Activated CD4-positive, alpha-beta T cell treated with anti-CD3 and anti-CD28 coated beads, Interleukin-2, amount 10 ng/mL, durations not matched to agents 24 days and 14 days (primary cell): ENCODE measurements around the gene RAD54L2. TPM values are rescaled to one million over a fixed set of nuclear protein-coding genes. Genes with fewer than 3 reads are reported as not detected.
A peak's percentile ranks its signal among the peaks of the same experiment; 100 is the strongest.
"Not testable (repeated sequence)": the region's sequence is repeated elsewhere in the genome, so short reads cannot be mapped to it uniquely, and the experiment has no call there.

ENCODE experiments used
- DNase-seq: peaks from one replicate; pipeline ENCODE4 v3.0.0; 2022
- H3K27ac Mint-ChIP-seq: one replicate; pipeline ENCODE4 v1.8.0; 2022; ENCODE audit warnings: mild to moderate bottlenecking, mixed read lengths
- H3K27me3 Mint-ChIP-seq: one replicate; pipeline ENCODE4 v1.8.0; 2022; ENCODE audit warnings: mixed read lengths
- H3K36me3 Mint-ChIP-seq: one replicate; pipeline ENCODE4 v1.8.0; 2022; ENCODE audit warnings: low read depth, mild to moderate bottlenecking, mixed read lengths
- H3K4me1 Mint-ChIP-seq: one replicate; pipeline ENCODE4 v1.8.0; 2021; ENCODE audit warnings: mixed read lengths
- H3K4me3 Mint-ChIP-seq: one replicate; pipeline ENCODE4 v1.8.0; 2022; ENCODE audit warnings: mild to moderate bottlenecking, moderate library complexity, mixed read lengths
- H3K9me3 Mint-ChIP-seq: one replicate; pipeline ENCODE4 v1.8.0; 2021; ENCODE audit warnings: mixed read lengths
- intact Hi-C: fragments of 100-400 bp; cut with micrococcal nuclease; formaldehyde crosslinking; loops from one replicate; pipeline ENCODE4 v1.15.1; 2023
- total RNA-seq: library from RNA; stranded (reverse); gene quantifications from 2 replicates; pipeline ENCODE4 v1.2.3, GENCODE V29; 2022

The RAD54L2 gene
- total RNA-seq, 1 donor from 2014 or later: 43.0 TPM

DNA sequence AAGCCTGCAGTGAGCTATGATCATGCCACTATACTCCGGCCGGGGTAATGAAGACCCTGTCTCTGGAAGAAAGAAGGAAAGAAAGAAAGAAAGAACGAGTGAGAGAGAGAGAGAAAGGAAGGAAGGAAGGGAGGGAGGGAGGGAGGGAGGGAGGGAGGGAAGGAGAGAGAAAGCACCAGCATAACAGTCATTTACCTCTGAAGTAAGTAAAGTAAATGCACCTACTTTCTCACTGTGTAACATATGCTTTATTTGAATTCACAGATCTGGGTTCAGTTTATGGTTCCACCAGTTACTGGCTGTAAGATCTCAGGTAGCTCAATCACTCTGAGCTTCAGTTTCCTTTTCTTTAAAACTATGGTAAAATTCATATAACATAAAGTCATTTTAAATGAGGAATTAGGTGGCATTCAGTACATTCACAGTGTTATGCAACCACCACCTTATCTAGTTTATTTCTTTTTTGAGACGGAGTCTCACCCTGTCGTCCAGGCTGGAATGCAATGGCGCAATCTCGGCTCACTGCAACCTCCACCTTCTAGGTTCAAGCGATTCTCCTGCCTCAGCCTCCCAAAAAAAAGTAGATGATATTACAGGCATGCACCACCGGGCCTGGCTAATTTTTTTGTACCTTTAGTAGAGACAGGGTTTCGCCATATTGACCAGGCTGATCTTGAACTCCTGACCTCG, 16.1 kb upstream of the RAD54L2 start:
- intact Hi-C loops: no loop called here
- H3K27ac Mint-ChIP-seq: no peak overlapping the region
- peaks cover 4% of the 10 kb centered on the region for H3K4me1 Mint-ChIP-seq
- DNase-seq: no peak
- H3K4me3 Mint-ChIP-seq: no peak overlapping the region
- H3K27me3 Mint-ChIP-seq: peaks cover 18% of the 10 kb centered on the region
- H3K36me3 Mint-ChIP-seq: no peaks in the 10 kb centered on the region
- H3K9me3 Mint-ChIP-seq: no peaks in the 10 kb centered on the region

DNA sequence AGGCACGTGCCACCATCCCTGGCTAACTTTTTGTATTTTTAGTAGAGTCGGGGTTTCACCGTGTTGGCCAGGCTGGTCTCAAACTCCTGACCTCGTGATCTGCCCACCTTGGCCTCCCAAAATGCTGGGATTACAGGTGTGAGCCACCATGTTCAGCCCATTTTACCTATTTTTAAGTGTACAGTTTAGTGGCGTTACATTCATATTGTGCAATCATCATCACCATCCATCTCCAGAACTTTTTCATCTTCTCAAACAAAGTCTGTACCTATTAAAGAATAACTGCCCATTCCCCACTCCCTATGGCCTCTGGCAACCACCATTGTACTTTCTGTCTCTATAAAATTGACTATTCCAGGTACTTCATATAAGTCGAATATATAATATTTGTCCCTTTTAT, 13.6 kb upstream of the RAD54L2 start:
- DNase-seq, H3K36me3 Mint-ChIP-seq, intact Hi-C loops, H3K27ac Mint-ChIP-seq, H3K9me3 Mint-ChIP-seq, H3K4me1 Mint-ChIP-seq, H3K4me3 Mint-ChIP-seq: not testable (repeated sequence)
- peaks cover 15% of the 10 kb centered on the region for H3K27me3 Mint-ChIP-seq

DNA sequence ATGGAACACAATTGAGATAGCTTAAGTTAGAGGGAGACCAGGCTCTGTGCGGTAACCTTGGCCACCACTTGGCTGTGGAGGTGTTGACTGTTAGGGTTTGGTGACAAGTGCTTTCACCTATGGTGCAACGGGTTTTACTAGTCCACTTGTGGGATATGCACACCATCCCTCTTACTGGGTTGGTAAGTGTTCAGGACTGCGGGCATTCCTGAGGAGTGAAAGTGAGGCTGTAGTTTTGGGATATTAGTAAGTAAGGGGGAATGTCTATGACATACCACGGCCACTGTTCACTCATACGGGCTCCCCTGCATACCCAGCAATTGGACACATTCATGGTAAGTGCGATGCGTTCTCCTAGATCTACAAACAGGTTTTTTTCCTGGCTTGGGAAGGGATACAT, 8.0 kb upstream of the RAD54L2 start:
- no peak overlapping the region for H3K27ac Mint-ChIP-seq
- peaks cover 8% of the 10 kb centered on the region for H3K27me3 Mint-ChIP-seq
- DNase-seq: no peak
- H3K9me3 Mint-ChIP-seq: no peaks in the 10 kb centered on the region
- no peak overlapping the region for H3K4me3 Mint-ChIP-seq
- H3K36me3 Mint-ChIP-seq: no peaks in the 10 kb centered on the region
- intact Hi-C loops: no loop called here
- no peaks in the 10 kb centered on the region for H3K4me1 Mint-ChIP-seq

DNA sequence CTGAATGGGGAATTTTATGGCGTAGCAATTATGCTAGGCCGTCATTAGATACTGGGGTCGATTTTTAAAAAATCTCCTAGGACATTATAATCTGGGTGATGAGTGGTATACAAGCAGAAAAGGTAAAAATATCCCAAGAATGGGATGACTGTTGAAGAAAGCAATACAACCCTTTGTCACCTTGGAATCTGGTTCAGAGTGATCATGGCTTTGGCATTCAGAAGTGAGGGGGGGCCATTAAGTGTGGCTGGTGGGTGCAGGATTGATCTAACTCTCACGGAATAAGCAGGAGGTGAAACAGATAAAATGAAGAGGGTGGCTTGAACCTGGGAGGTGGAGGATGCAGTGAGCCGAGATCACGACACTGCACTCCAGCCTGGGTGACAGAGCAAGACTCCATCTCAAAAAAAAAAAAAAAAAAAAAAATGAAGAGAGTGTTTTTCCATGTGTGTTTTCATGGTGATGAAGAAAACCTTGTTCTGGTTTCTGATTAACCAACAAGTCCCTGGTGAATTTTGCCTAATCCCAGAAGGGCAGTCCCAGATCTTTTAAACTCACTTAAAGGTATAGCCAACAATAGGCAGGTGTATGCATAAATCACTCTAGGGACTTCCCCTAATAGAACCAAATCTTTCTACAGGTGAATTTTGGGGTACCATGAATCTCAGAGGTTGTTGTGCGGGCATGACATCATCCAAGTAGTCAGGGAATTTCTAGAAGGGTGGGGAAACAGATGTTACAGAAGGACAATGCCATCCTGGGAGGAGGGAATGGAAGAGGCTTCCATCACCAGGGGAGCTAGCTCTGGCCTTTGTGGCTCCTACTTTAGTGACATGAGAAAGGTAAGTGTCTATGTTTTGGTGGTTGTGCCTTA, 3.1 kb upstream of the RAD54L2 start:
- Mint-ChIP-seq H3K27ac (no peak overlapping the region), H3K9me3 (no peaks in the 10 kb centered on the region), H3K4me1 (peaks cover 18% of the 10 kb centered on the region), H3K27me3 (no peaks in the 10 kb centered on the region), H3K36me3 (no peaks in the 10 kb centered on the region), H3K4me3 (no peak overlapping the region)
- no peak for DNase-seq
- intact Hi-C loops: loop anchor here (5.0 kb wide), 1 partner anchor 407 kb away; the partner anchor contains the start of genes PARP3 and RRP9

DNA sequence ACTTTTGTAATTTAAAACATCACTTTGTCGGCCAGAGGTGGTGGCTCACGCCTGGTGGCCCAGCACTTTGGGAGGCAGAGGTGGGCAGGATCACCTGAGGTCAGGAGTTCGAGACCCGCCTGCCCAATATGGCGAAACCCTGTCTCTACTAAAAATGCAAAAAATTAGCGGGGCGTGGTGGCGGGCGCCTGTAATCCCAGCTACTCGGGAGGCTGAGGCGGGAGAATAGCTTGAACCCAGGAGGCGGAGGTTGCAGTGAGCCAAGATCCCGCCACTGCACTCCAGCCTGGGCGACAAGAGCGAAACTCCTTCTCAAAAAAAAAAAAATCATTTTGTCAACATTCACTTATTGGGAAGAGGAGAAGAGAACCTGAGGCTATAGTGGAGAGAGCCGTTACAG, 888 bp upstream of the RAD54L2 start:
- peak overlapping the region; percentile 82 for H3K4me3 Mint-ChIP-seq
- intact Hi-C loops: loop anchor here (2.0 to 5.0 kb wide), 2 partner anchors 35 to 405 kb away; partner anchors contain the start of genes PARP3 and RRP9
- not testable (repeated sequence) for DNase-seq, H3K9me3 Mint-ChIP-seq, H3K27me3 Mint-ChIP-seq, H3K36me3 Mint-ChIP-seq
- peaks cover 24% of the 10 kb centered on the region for H3K4me1 Mint-ChIP-seq
- peak overlapping the region; percentile 93 for H3K27ac Mint-ChIP-seq

GRCh38 chr3:51538115-51538458, 432 bp upstream of the RAD54L2 start:
- no peaks in the 10 kb centered on the region for H3K27me3 Mint-ChIP-seq
- peak overlapping the region; percentile 93 for H3K27ac Mint-ChIP-seq
- DNase-seq: peak; percentile 71
- H3K4me1 Mint-ChIP-seq: peaks cover 24% of the 10 kb centered on the region
- no peaks in the 10 kb centered on the region for H3K9me3 Mint-ChIP-seq
- H3K4me3 Mint-ChIP-seq: peak overlapping the region; percentile 82
- intact Hi-C loops: loop anchor here (2.0 to 5.0 kb wide), 2 partner anchors 35 to 404 kb away; partner anchors contain the start of genes PARP3 and RRP9
- H3K36me3 Mint-ChIP-seq: peaks cover 6% of the 10 kb centered on the region

GRCh38 chr3:51539291-51539941, 897 bp downstream of the RAD54L2 start:
- intact Hi-C loops: loop anchor here (2.0 to 5.0 kb wide), 2 partner anchors 37 to 403 kb away; partner anchors contain the start of genes PARP3 and RRP9
- Mint-ChIP-seq H3K36me3 (peaks cover 8% of the 10 kb centered on the region), H3K4me1 (peaks cover 25% of the 10 kb centered on the region), H3K27ac (peak overlapping the region; percentile 83), H3K9me3 (no peaks in the 10 kb centered on the region), H3K27me3 (no peaks in the 10 kb centered on the region), H3K4me3 (peak overlapping the region; percentile 82)
- peak; percentile 76 for DNase-seq

DNA sequence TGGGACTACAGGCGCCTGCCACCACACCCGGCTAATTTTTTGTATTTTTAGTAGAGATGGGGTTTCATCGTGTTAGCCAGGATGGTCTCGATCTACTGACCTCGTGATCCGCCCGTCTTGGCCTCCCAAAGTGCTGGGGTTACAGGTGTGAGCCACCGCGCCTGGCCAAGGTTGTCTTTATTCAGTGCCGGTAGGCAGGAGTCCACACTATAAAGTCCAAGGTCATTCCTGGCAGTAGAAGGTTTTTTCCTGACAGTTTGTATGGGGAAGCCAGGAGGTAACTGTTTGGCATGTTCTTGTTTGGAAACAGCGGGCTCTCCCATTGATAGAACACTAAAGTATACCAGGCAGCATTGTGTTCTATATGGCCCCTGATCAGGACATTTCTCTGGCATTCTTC, 4.1 kb downstream of the RAD54L2 start:
- H3K4me1 Mint-ChIP-seq: peaks cover 25% of the 10 kb centered on the region
- DNase-seq, intact Hi-C loops, H3K27ac Mint-ChIP-seq, H3K9me3 Mint-ChIP-seq, H3K4me3 Mint-ChIP-seq, H3K27me3 Mint-ChIP-seq: not testable (repeated sequence)
- H3K36me3 Mint-ChIP-seq: peaks cover 11% of the 10 kb centered on the region

- H3K4me1 Mint-ChIP-seq: peaks cover 19% of the 10 kb centered on the region
- DNase-seq: no peak
- peaks cover 11% of the 10 kb centered on the region for H3K36me3 Mint-ChIP-seq
- intact Hi-C loops: no loop called here
- no peaks in the 10 kb centered on the region for H3K9me3 Mint-ChIP-seq
- H3K27me3 Mint-ChIP-seq: no peaks in the 10 kb centered on the region
- H3K27ac Mint-ChIP-seq: peak overlapping the region; percentile 16
- H3K4me3 Mint-ChIP-seq: no peak overlapping the region
Observed at GRCh38 chr3:51544011-51544775, 5.7 kb downstream of the RAD54L2 start.

GRCh38 chr3:51547274-51547673, 8.8 kb downstream of the RAD54L2 start:
- H3K27me3 Mint-ChIP-seq: no peaks in the 10 kb centered on the region
- peaks cover 10% of the 10 kb centered on the region for H3K36me3 Mint-ChIP-seq
- intact Hi-C loops: no loop called here
- H3K4me1 Mint-ChIP-seq: peaks cover 4% of the 10 kb centered on the region
- no peak overlapping the region for H3K4me3 Mint-ChIP-seq
- H3K9me3 Mint-ChIP-seq: no peaks in the 10 kb centered on the region
- no peak overlapping the region for H3K27ac Mint-ChIP-seq
- DNase-seq: no peak

GRCh38 chr3:51549311-51549710, 10.8 kb downstream of the RAD54L2 start:
- Mint-ChIP-seq H3K27me3 (no peaks in the 10 kb centered on the region), H3K4me3 (no peak overlapping the region), H3K9me3 (no peaks in the 10 kb centered on the region), H3K27ac (no peak overlapping the region), H3K36me3 (peaks cover 13% of the 10 kb centered on the region), H3K4me1 (peaks cover 3% of the 10 kb centered on the region)
- intact Hi-C loops: no loop called here
- no peak for DNase-seq

- intact Hi-C loops: no loop called here
- Mint-ChIP-seq H3K4me3 (no peak overlapping the region), H3K27me3 (no peaks in the 10 kb centered on the region), H3K4me1 (peaks cover 3% of the 10 kb centered on the region), H3K9me3 (no peaks in the 10 kb centered on the region), H3K36me3 (peaks cover 10% of the 10 kb centered on the region), H3K27ac (no peak overlapping the region)
- no peak for DNase-seq
Observed at GRCh38 chr3:51550080-51550819, 11.7 kb downstream of the RAD54L2 start.

GRCh38 chr3:51557993-51558392, 19.5 kb downstream of the RAD54L2 start:
- Mint-ChIP-seq H3K27me3 (no peaks in the 10 kb centered on the region), H3K27ac (no peak overlapping the region), H3K4me1 (peaks cover 3% of the 10 kb centered on the region), H3K36me3 (peaks cover 18% of the 10 kb centered on the region), H3K9me3 (no peaks in the 10 kb centered on the region), H3K4me3 (no peak overlapping the region)
- intact Hi-C loops: no loop called here
- DNase-seq: no peak
